Measurements from ENCODE around the gene CCDC88B.

CCDC88B gene

DNA sequence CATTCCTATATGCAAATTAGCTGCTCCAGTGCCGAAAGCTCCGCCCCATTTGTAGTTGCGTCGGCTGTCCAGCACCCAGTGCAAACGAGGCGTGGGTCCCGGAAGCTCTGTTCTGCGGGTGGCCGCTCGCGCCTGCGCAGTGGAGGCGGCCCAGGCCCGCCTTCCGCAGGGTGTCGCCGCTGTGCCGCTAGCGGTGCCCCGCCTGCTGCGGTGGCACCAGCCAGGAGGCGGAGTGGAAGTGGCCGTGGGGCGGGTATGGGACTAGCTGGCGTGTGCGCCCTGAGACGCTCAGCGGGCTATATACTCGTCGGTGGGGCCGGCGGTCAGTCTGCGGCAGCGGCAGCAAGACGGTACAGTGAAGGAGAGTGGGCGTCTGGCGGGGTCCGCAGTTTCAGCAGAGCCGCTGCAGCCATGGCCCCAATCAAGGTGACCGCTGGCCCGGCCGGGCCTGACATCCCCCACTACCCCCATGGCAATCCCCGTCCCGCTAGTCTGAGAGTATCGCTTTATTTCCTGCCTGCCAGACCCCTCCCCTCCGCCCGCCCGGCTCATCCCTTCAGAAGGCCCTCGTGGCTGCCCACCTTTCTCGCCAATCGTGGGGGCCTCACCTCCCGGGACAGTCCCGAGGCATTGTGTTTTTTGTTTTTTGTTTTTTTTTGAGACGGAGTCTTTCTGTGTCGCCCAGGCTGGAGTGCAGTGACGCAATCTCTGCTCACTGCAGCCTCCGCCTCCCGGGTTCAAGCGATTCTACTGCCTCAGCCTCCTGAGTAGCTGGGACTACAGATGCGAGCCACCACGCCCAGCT, 21.8 kb upstream of the CCDC88B start, which contains the start of gene PRDX5 (continued):
- TF ChIP-seq, protein P1, sequence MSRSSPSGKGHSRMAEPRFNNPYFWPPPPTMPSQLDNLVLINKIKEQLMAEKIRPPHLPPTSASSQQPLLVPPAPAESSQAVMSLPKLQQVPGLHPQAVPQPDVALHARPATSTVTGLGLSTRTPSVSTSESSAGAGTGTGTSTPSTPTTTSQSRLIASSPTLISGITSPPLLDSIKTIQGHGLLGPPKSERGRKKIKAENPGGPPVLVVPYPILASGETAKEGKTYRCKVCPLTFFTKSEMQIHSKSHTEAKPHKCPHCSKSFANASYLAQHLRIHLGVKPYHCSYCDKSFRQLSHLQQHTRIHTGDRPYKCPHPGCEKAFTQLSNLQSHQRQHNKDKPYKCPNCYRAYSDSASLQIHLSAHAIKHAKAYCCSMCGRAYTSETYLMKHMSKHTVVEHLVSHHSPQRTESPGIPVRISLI (tag by site-specific recombination; IDR thresholded peaks at IDR 0.05): peak; percentile 80; the same call in 1 of the 2 replicates
- TF ChIP-seq, protein P2, sequence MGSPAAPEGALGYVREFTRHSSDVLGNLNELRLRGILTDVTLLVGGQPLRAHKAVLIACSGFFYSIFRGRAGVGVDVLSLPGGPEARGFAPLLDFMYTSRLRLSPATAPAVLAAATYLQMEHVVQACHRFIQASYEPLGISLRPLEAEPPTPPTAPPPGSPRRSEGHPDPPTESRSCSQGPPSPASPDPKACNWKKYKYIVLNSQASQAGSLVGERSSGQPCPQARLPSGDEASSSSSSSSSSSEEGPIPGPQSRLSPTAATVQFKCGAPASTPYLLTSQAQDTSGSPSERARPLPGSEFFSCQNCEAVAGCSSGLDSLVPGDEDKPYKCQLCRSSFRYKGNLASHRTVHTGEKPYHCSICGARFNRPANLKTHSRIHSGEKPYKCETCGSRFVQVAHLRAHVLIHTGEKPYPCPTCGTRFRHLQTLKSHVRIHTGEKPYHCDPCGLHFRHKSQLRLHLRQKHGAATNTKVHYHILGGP (tag by site-specific recombination; IDR thresholded peaks at IDR 0.05): no peak
- no peak for TF ChIP-seq ZNF202 (tag by site-specific recombination; IDR thresholded peaks at IDR 0.05; ENCODE audit: borderline replicate concordance)
- TF ChIP-seq ZNF670 (tag by site-specific recombination; IDR thresholded peaks at IDR 0.05; ENCODE audit: low read depth): no peak
- TF ChIP-seq, protein P3, sequence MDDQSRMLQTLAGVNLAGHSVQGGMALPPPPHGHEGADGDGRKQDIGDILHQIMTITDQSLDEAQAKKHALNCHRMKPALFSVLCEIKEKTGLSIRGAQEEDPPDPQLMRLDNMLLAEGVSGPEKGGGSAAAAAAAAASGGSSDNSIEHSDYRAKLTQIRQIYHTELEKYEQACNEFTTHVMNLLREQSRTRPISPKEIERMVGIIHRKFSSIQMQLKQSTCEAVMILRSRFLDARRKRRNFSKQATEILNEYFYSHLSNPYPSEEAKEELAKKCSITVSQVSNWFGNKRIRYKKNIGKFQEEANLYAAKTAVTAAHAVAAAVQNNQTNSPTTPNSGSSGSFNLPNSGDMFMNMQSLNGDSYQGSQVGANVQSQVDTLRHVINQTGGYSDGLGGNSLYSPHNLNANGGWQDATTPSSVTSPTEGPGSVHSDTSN (CRISPR knock-in tag; IDR thresholded peaks at IDR 0.05): peak; percentile 78
- no peak for TF ChIP-seq ZNF292 (tag by site-specific recombination; IDR thresholded peaks at IDR 0.05; ENCODE audit: borderline replicate concordance, low read depth)
- TF ChIP-seq ZNF184 (tag by site-specific recombination; IDR thresholded peaks at IDR 0.05): no peak
- TF ChIP-seq BCL11B (tag by site-specific recombination; IDR thresholded peaks at IDR 0.05; ENCODE audit: low read depth): peak; percentile 27; the same call in 1 of the 2 replicates
- TF ChIP-seq, protein P4, sequence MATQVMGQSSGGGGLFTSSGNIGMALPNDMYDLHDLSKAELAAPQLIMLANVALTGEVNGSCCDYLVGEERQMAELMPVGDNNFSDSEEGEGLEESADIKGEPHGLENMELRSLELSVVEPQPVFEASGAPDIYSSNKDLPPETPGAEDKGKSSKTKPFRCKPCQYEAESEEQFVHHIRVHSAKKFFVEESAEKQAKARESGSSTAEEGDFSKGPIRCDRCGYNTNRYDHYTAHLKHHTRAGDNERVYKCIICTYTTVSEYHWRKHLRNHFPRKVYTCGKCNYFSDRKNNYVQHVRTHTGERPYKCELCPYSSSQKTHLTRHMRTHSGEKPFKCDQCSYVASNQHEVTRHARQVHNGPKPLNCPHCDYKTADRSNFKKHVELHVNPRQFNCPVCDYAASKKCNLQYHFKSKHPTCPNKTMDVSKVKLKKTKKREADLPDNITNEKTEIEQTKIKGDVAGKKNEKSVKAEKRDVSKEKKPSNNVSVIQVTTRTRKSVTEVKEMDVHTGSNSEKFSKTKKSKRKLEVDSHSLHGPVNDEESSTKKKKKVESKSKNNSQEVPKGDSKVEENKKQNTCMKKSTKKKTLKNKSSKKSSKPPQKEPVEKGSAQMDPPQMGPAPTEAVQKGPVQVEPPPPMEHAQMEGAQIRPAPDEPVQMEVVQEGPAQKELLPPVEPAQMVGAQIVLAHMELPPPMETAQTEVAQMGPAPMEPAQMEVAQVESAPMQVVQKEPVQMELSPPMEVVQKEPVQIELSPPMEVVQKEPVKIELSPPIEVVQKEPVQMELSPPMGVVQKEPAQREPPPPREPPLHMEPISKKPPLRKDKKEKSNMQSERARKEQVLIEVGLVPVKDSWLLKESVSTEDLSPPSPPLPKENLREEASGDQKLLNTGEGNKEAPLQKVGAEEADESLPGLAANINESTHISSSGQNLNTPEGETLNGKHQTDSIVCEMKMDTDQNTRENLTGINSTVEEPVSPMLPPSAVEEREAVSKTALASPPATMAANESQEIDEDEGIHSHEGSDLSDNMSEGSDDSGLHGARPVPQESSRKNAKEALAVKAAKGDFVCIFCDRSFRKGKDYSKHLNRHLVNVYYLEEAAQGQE (tag by site-specific recombination; IDR thresholded peaks at IDR 0.05): peak; percentile 90
- no peak for TF ChIP-seq ZNF521 (tag by site-specific recombination; IDR thresholded peaks at IDR 0.05)
- no peak for TF ChIP-seq ZNF426 (tag by site-specific recombination; IDR thresholded peaks at IDR 0.05)
- TF ChIP-seq, protein P5, sequence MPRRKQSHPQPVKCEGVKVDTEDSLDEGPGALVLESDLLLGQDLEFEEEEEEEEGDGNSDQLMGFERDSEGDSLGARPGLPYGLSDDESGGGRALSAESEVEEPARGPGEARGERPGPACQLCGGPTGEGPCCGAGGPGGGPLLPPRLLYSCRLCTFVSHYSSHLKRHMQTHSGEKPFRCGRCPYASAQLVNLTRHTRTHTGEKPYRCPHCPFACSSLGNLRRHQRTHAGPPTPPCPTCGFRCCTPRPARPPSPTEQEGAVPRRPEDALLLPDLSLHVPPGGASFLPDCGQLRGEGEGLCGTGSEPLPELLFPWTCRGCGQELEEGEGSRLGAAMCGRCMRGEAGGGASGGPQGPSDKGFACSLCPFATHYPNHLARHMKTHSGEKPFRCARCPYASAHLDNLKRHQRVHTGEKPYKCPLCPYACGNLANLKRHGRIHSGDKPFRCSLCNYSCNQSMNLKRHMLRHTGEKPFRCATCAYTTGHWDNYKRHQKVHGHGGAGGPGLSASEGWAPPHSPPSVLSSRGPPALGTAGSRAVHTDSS (tag by site-specific recombination; IDR thresholded peaks at IDR 0.05): no peak
- TF ChIP-seq ZBTB44 (tag by site-specific recombination; IDR thresholded peaks at IDR 0.05): no peak
- TF ChIP-seq ZNF335 (tag by site-specific recombination; conservative IDR thresholded peaks at IDR 0.05): peak; percentile 92
- TF ChIP-seq ZNF626 (tag by site-specific recombination; IDR thresholded peaks at IDR 0.05): no peak
- TF ChIP-seq, protein P6, sequence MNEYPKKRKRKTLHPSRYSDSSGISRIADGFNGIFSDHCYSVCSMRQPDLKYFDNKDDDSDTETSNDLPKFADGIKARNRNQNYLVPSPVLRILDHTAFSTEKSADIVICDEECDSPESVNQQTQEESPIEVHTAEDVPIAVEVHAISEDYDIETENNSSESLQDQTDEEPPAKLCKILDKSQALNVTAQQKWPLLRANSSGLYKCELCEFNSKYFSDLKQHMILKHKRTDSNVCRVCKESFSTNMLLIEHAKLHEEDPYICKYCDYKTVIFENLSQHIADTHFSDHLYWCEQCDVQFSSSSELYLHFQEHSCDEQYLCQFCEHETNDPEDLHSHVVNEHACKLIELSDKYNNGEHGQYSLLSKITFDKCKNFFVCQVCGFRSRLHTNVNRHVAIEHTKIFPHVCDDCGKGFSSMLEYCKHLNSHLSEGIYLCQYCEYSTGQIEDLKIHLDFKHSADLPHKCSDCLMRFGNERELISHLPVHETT (tag by site-specific recombination; IDR thresholded peaks at IDR 0.05): 0 out of 2 replicates have a peak, but pooled peaks have one; percentile 46
- TF ChIP-seq ZNF76 (tag by site-specific recombination; IDR thresholded peaks at IDR 0.05; ENCODE audit: borderline replicate concordance, low read depth): no peak
- peak; percentile 17; the same call in 1 of the 2 replicates for TF ChIP-seq ZBTB17 (tag by site-specific recombination; IDR thresholded peaks at IDR 0.05)
- peak; percentile 64 for TF ChIP-seq ZBTB26 (tag by site-specific recombination; optimal IDR thresholded peaks at IDR 0.05)
- TF ChIP-seq PRDM6 (tag by site-specific recombination; IDR thresholded peaks at IDR 0.05): no peak
- no peak for TF ChIP-seq GLI2 (tag by site-specific recombination; IDR thresholded peaks at IDR 0.05; ENCODE audit: borderline replicate concordance, low read depth)
